T-helper 2 cell treated with Interferon-gamma antibody and Interleukin-4, amounts not matched to agents 5 μg/mL and 100 μg/mL, for 36 hours (primary cell): ENCODE measurements around the gene PAPPA.

Source experiments
- DNase-seq: peaks from one replicate; pipeline ENCODE4 v3.0.0; 2021; ENCODE audit warnings: low spot score
- H3K27ac Mint-ChIP-seq: one replicate; pipeline ENCODE4 v1.8.0; 2021; ENCODE audit warnings: mild to moderate bottlenecking, mixed read lengths
- H3K27me3 Mint-ChIP-seq: one replicate; pipeline ENCODE4 v1.8.0; 2021; ENCODE audit warnings: low read depth, mixed read lengths
- H3K36me3 Mint-ChIP-seq: one replicate; pipeline ENCODE4 v1.8.0; 2021; ENCODE audit warnings: low read depth, mixed read lengths
- H3K4me1 Mint-ChIP-seq: one replicate; pipeline ENCODE4 v1.8.0; 2021; ENCODE audit warnings: low read depth, mixed read lengths
- H3K4me3 Mint-ChIP-seq: one replicate; pipeline ENCODE4 v1.8.0; 2022; ENCODE audit warnings: mild to moderate bottlenecking, moderate library complexity, mixed read lengths
- H3K9me3 Mint-ChIP-seq: one replicate; pipeline ENCODE4 v1.8.0; 2021; ENCODE audit warnings: mixed read lengths

PAPPA gene

DNA sequence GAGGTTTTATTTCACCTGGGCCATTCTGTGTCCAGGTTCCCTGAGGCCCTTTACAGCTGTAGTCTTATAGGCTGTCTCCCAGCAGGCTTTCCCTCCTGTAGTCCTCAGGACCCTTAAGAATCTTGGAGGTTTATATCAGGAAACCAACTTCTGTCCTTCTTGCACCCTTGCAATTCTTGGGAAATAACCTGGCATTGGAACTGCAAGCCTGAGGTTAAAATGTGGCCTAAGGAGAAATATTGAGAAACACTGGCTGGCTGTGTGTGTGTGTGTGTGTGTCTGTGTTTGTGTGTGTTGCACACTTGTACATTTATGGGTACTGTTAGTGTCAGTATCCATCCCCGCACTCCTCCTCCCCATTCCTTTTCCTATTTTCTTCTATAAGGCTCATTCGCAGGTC lies 168.9 kb downstream of the PAPPA start:
- no peaks in the 10 kb centered on the region for H3K36me3 Mint-ChIP-seq
- H3K9me3 Mint-ChIP-seq: no peaks in the 10 kb centered on the region
- no peaks in the 10 kb centered on the region for H3K4me1 Mint-ChIP-seq
- DNase-seq: no peak
- H3K4me3 Mint-ChIP-seq: no peak overlapping the region
- H3K27ac Mint-ChIP-seq: no peak overlapping the region
- no peaks in the 10 kb centered on the region for H3K27me3 Mint-ChIP-seq

- H3K9me3 Mint-ChIP-seq: no peaks in the 10 kb centered on the region
- no peaks in the 10 kb centered on the region for H3K4me1 Mint-ChIP-seq
- H3K27ac Mint-ChIP-seq: no peak overlapping the region
- no peak for DNase-seq
- no peaks in the 10 kb centered on the region for H3K36me3 Mint-ChIP-seq
- no peak overlapping the region for H3K4me3 Mint-ChIP-seq
- H3K27me3 Mint-ChIP-seq: no peaks in the 10 kb centered on the region
Measured at GRCh38 chr9:116323012-116323411, 169.4 kb downstream of the PAPPA start.

GRCh38 chr9:116323571-116323970 lies 170.0 kb downstream of the PAPPA start:
- no peak for DNase-seq
- no peaks in the 10 kb centered on the region for H3K9me3 Mint-ChIP-seq
- H3K4me1 Mint-ChIP-seq: no peaks in the 10 kb centered on the region
- no peak overlapping the region for H3K4me3 Mint-ChIP-seq
- no peaks in the 10 kb centered on the region for H3K27me3 Mint-ChIP-seq
- no peak overlapping the region for H3K27ac Mint-ChIP-seq
- H3K36me3 Mint-ChIP-seq: no peaks in the 10 kb centered on the region

- Mint-ChIP-seq H3K27ac (no peak overlapping the region), H3K4me3 (no peak overlapping the region), H3K4me1 (no peaks in the 10 kb centered on the region), H3K27me3 (no peaks in the 10 kb centered on the region), H3K9me3 (no peaks in the 10 kb centered on the region), H3K36me3 (no peaks in the 10 kb centered on the region)
- no peak for DNase-seq
Measured at GRCh38 chr9:116325924-116326323, 172.3 kb downstream of the PAPPA start.

DNA sequence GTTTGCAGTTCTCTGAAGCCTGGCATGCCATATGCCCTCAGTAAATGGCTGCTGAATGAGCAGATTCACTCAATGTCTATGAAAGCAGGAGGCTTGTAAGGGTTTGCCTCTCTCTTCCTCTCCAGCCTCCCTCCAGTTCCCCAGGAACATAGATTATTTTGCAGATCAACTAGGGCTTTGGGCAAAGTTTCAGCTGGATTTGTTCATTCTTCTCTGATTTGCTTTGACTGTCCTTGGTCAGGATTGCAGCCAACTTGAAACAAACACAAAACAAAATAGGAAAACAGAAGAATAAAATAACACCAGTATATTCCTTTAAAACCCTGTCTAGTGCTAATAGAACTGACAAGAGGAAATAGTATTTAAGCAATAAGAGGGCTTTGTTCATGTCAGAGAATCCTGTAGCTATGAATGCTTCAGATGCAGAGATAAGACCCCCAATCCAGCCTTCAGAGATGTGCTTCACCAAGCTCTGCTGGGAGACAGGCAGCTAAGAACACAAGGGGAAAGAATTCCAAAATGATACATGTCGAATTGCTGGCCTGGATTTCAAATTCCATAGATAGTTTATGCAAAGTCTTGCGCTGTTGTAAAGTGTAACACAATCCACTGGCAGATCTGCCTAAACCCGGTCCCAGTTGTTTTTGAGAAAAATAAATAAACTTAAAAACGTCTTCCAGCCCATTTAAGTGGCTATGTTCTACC lies 174.3 kb downstream of the PAPPA start:
- H3K27me3 Mint-ChIP-seq: no peaks in the 10 kb centered on the region
- no peaks in the 10 kb centered on the region for H3K9me3 Mint-ChIP-seq
- H3K36me3 Mint-ChIP-seq: no peaks in the 10 kb centered on the region
- no peak overlapping the region for H3K4me3 Mint-ChIP-seq
- DNase-seq: no peak
- no peaks in the 10 kb centered on the region for H3K4me1 Mint-ChIP-seq
- H3K27ac Mint-ChIP-seq: no peak overlapping the region

DNA sequence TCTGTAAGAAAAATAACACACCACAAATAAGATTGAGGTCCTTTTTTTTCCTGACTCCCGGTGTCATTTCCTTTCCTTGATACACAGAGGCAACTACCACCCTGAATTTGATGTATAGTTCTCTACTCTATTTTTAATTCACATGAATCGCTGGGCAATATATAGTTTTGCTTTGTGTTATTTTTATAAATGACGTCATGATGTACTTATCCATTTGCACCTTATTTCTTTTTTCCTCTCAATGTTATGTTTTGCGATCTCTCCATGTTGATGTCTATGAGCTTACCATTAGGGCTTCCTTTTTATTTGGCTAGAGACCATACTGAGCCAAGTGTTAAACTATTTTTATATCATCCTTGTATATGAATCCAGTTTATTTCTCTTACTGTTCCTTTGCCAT lies 175.9 kb downstream of the PAPPA start:
- no peaks in the 10 kb centered on the region for H3K9me3 Mint-ChIP-seq
- no peak for DNase-seq
- H3K4me1 Mint-ChIP-seq: no peaks in the 10 kb centered on the region
- H3K4me3 Mint-ChIP-seq: no peak overlapping the region
- no peaks in the 10 kb centered on the region for H3K27me3 Mint-ChIP-seq
- H3K27ac Mint-ChIP-seq: no peak overlapping the region
- no peaks in the 10 kb centered on the region for H3K36me3 Mint-ChIP-seq

DNA sequence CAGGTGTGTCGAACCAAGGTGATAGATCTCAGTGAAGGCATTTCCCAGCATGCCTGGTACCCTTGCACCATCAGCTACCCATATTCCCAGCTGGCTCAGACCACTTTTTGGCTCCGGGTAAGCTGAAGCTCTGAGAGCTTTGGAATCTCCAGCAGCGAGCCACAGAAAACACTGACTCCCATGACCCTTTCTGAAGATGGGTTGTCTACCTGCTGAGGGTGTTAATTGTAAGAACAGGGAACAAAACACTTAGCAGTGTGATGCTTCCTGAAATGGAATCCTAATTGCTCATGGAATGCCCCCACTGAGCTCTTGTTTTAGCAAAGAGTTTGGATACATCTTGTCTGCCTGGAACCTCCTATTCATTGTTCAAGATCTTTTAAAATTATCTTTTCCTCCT lies 177.7 kb downstream of the PAPPA start:
- H3K27me3 Mint-ChIP-seq: no peaks in the 10 kb centered on the region
- H3K27ac Mint-ChIP-seq: no peak overlapping the region
- no peaks in the 10 kb centered on the region for H3K4me1 Mint-ChIP-seq

GRCh38 chr9:116332090-116332489 lies 178.5 kb downstream of the PAPPA start:
- Mint-ChIP-seq H3K9me3 (no peaks in the 10 kb centered on the region), H3K4me1 (no peaks in the 10 kb centered on the region), H3K27ac (no peak overlapping the region), H3K4me3 (no peak overlapping the region), H3K27me3 (no peaks in the 10 kb centered on the region), H3K36me3 (no peaks in the 10 kb centered on the region)
- no peak for DNase-seq

More for the DNA sequence above, 177.7 kb downstream of the PAPPA start:
- no peaks in the 10 kb centered on the region for H3K36me3 Mint-ChIP-seq
- no peak for DNase-seq
- H3K9me3 Mint-ChIP-seq: no peaks in the 10 kb centered on the region
- H3K4me3 Mint-ChIP-seq: no peak overlapping the region

- H3K36me3 Mint-ChIP-seq: no peaks in the 10 kb centered on the region
- no peak overlapping the region for H3K27ac Mint-ChIP-seq
- H3K9me3 Mint-ChIP-seq: no peaks in the 10 kb centered on the region
- no peaks in the 10 kb centered on the region for H3K4me1 Mint-ChIP-seq
- DNase-seq: no peak
- no peak overlapping the region for H3K4me3 Mint-ChIP-seq
- H3K27me3 Mint-ChIP-seq: no peaks in the 10 kb centered on the region
Measured at GRCh38 chr9:116333254-116333653, 179.7 kb downstream of the PAPPA start.

- H3K27ac Mint-ChIP-seq: no peak overlapping the region
- no peak for DNase-seq
Measured at GRCh38 chr9:116334546-116335150, 181.1 kb downstream of the PAPPA start.

DNA sequence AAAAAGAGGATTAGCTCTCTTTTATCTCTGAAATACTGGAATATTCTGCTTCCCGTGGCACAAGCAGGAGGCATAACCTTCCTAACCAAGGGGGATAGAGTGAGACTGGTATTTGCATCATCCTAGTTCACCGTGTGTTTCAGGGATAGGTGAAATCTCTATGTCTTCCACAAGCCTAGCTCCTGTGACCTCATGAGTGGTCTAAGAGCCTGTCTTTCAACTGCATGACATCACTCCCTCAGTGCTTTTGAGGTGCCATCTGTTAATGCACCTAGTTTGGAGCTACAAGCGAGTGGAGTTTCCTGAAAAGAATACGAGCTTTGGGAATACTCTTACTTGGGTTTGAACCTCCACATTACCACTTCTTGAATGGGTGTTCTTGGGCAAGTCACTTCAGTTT lies 181.8 kb downstream of the PAPPA start:
- DNase-seq: no peak
- Mint-ChIP-seq H3K27ac (no peak overlapping the region), H3K27me3 (no peaks in the 10 kb centered on the region), H3K36me3 (no peaks in the 10 kb centered on the region), H3K9me3 (no peaks in the 10 kb centered on the region), H3K4me1 (no peaks in the 10 kb centered on the region), H3K4me3 (no peak overlapping the region)

More at GRCh38 chr9:116334546-116335150, 181.1 kb downstream of the PAPPA start:
- no peaks in the 10 kb centered on the region for H3K4me1 Mint-ChIP-seq
- no peaks in the 10 kb centered on the region for H3K36me3 Mint-ChIP-seq
- no peaks in the 10 kb centered on the region for H3K27me3 Mint-ChIP-seq
- no peak overlapping the region for H3K4me3 Mint-ChIP-seq
- no peaks in the 10 kb centered on the region for H3K9me3 Mint-ChIP-seq

- Mint-ChIP-seq H3K36me3 (no peaks in the 10 kb centered on the region), H3K9me3 (no peaks in the 10 kb centered on the region), H3K27ac (no peak overlapping the region), H3K4me1 (no peaks in the 10 kb centered on the region), H3K27me3 (no peaks in the 10 kb centered on the region), H3K4me3 (no peak overlapping the region)
- DNase-seq: no peak
Measured at GRCh38 chr9:116336133-116336862, 182.7 kb downstream of the PAPPA start.

- Mint-ChIP-seq H3K9me3 (no peaks in the 10 kb centered on the region), H3K27ac (no peak overlapping the region), H3K36me3 (no peaks in the 10 kb centered on the region), H3K4me1 (no peaks in the 10 kb centered on the region), H3K4me3 (no peak overlapping the region), H3K27me3 (no peaks in the 10 kb centered on the region)
- no peak for DNase-seq
Measured at GRCh38 chr9:116337015-116337414, 183.4 kb downstream of the PAPPA start.

DNA sequence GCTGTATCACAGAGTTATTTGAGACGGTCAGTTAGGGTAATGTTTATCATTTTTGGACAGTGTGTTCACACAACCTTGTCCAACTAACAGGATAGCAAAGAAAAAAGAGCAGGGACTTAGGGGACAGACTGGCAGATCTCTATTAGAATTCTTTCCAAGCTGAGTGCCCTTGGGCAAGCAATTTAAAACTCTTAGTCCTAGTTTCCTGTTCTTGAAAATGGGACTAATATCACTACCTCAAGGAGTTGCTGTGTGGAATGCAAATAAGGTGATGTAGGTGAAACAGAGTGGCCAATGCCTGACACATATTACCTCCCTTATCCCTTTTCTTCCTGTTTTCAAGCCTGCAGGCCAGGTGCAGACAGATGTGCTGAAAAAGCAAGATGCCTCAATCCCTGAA lies 186.7 kb downstream of the PAPPA start:
- no peaks in the 10 kb centered on the region for H3K9me3 Mint-ChIP-seq
- H3K27ac Mint-ChIP-seq: no peak overlapping the region
- H3K27me3 Mint-ChIP-seq: no peaks in the 10 kb centered on the region
- DNase-seq: no peak
- no peak overlapping the region for H3K4me3 Mint-ChIP-seq
- no peaks in the 10 kb centered on the region for H3K4me1 Mint-ChIP-seq
- H3K36me3 Mint-ChIP-seq: no peaks in the 10 kb centered on the region
